PC-3 (cell line): ENCODE measurements around the gene DNAJC5.

Experiments
- CTCF ChIP-seq: fragments of 300-600 bp; sonication (generic); conservative IDR thresholded peaks from 2 replicates; pipeline ENCODE4 v1.5.1; 2017; ENCODE audit warnings: antibody characterized with exemption, low read depth, mild to moderate bottlenecking, low read length
- EZH2 ChIP-seq: fragments of 300-600 bp; sonication (generic); IDR thresholded peaks from one replicate; pipeline ENCODE4 v1.6.1; 2017; ENCODE audit warnings: antibody characterized with exemption, mild to moderate bottlenecking, low read length; ENCODE audit not compliant: unreplicated experiment

- no peak for TF ChIP-seq CTCF
- TF ChIP-seq EZH2 = no peak
Observed at GRCh38 chr20:63847237-63848002, 47.5 kb upstream of the DNAJC5 start.
